ENCODE data around the gene RFNG.

The RFNG gene

DNA sequence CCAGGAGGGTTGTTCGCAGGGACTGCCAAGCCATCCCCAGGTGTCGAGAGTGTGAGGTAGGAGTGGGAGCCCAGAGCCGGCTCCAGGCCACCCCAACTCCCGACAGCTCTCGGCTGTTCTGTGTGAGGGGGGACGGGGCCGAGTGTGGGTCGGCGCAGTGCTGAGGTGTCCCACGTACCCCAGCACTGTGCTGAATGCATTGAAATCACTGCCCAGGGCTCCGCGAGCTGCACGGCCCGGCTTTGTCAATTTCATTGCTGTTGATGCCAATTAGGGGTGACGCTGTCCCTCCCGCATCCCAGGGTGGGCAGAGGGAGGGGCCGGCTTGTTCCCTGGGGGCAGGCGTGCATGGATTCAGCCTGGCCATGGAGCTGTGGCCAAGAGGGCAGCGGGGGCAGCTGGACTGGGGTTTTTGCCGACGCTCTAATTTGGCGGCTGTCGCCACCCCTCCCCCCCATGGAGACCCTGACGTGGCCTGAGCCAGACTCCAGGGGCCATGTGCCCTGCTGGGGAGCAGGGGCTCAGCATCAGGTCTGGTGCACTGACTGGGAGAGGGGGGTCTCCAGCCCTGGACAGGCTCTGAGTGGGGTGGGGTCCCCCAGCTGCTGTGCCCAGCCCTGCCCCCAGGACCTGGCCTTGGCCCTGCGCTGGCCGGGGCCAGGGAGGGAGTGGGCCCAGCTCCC is 43.2 kb downstream of the RFNG start:
- no peak overlapping the region for H3K4me2 ChIP-seq (ENCODE audit: low read depth, low read length, poor library complexity, severe bottlenecking)
- H3K27me3 ChIP-seq (ENCODE audit: low read length) = no peaks in the 10 kb centered on the region
- no peaks in the 10 kb centered on the region for H3K79me2 ChIP-seq (ENCODE audit: insufficient read depth, low read length)
- no peak overlapping the region for H3K9ac ChIP-seq (ENCODE audit: low read length)
- no peak overlapping the region for H2AFZ ChIP-seq (ENCODE audit: low read depth, low read length, severe bottlenecking)
- no peaks in the 10 kb centered on the region for H3K9me3 ChIP-seq (ENCODE audit: insufficient read depth, low read length)
- no peak overlapping the region for H3K4me3 ChIP-seq (ENCODE audit: insufficient read depth, low read length, poor library complexity, severe bottlenecking)
- H3K9me2 ChIP-seq (replicated peaks; ENCODE audit: insufficient read depth, low read length) = no peaks in the 10 kb centered on the region
- H3K27ac ChIP-seq (ENCODE audit: low read depth, low read length) = no peak overlapping the region
- TF ChIP-seq, protein P1, sequence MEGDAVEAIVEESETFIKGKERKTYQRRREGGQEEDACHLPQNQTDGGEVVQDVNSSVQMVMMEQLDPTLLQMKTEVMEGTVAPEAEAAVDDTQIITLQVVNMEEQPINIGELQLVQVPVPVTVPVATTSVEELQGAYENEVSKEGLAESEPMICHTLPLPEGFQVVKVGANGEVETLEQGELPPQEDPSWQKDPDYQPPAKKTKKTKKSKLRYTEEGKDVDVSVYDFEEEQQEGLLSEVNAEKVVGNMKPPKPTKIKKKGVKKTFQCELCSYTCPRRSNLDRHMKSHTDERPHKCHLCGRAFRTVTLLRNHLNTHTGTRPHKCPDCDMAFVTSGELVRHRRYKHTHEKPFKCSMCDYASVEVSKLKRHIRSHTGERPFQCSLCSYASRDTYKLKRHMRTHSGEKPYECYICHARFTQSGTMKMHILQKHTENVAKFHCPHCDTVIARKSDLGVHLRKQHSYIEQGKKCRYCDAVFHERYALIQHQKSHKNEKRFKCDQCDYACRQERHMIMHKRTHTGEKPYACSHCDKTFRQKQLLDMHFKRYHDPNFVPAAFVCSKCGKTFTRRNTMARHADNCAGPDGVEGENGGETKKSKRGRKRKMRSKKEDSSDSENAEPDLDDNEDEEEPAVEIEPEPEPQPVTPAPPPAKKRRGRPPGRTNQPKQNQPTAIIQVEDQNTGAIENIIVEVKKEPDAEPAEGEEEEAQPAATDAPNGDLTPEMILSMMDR (IDR thresholded peaks at IDR 0.05; ENCODE audit: insufficient read depth, low read length, poor library complexity, severe bottlenecking) = no peak
- no peak for TF ChIP-seq EZH2phosphoT487 (conservative IDR thresholded peaks at IDR 0.05; ENCODE audit: low read length)
- H3F3A ChIP-seq (ENCODE audit: insufficient read depth) = no peaks in the 10 kb centered on the region
- H4K20me1 ChIP-seq (ENCODE audit: low read depth, low read length) = no peaks in the 10 kb centered on the region
- H3K36me3 ChIP-seq (ENCODE audit: low read length) = no peaks in the 10 kb centered on the region

DNA sequence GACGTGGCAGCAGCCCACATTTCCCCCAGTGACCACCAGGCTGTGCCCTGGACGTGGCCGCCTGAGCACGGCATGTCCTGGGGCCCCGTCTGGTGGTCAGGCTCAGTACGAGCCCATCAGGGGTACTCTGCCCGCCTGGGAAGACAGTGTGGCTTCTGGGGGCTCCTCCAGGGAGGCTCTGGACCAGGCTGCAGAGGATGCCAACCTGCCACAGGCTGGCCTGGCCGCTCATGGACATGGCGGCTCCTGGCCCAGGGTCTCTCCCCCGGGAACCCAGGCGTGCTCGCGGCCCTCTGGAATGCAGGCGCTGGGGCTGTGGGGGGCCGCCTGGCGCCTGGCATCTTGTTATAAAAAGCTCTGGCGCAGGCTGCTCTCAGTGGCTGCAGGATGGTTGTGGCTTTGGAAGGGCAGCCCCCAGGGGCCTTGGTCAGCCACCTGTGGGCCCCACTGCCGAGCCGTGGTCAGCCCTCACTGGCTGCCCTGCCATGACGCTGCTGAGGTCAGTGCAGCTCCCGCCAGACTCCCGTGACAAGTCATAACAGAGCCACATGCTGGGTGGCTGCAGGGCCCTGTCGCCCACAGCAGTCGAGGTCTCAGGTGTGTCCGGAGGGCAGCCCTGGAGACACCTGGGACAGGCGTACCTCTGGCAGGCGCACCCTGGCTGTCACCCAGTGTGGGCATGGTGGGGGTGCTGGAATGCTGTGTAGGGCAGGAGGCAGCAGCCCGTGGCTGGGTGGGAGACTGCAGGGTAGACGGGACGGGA is 43.9 kb downstream of the RFNG start:
- no peaks in the 10 kb centered on the region for H3K9me3 ChIP-seq (ENCODE audit: insufficient read depth, low read length)
- H3K79me2 ChIP-seq (ENCODE audit: insufficient read depth, low read length) = no peaks in the 10 kb centered on the region
- TF ChIP-seq, protein P1 (IDR thresholded peaks at IDR 0.05; ENCODE audit: insufficient read depth, low read length, poor library complexity, severe bottlenecking) = no peak
- TF ChIP-seq EZH2phosphoT487 (conservative IDR thresholded peaks at IDR 0.05; ENCODE audit: low read length) = no peak
- H3K4me3 ChIP-seq (ENCODE audit: insufficient read depth, low read length, poor library complexity, severe bottlenecking) = no peak overlapping the region
- H3K9ac ChIP-seq (ENCODE audit: low read length) = no peak overlapping the region
- no peak overlapping the region for H2AFZ ChIP-seq (ENCODE audit: low read depth, low read length, severe bottlenecking)
- no peaks in the 10 kb centered on the region for H3F3A ChIP-seq (ENCODE audit: insufficient read depth)
- no peaks in the 10 kb centered on the region for H3K36me3 ChIP-seq (ENCODE audit: low read length)
- H3K4me2 ChIP-seq (ENCODE audit: low read depth, low read length, poor library complexity, severe bottlenecking) = no peak overlapping the region
- no peaks in the 10 kb centered on the region for H4K20me1 ChIP-seq (ENCODE audit: low read depth, low read length)
- no peak overlapping the region for H3K27ac ChIP-seq (ENCODE audit: low read depth, low read length)
- H3K27me3 ChIP-seq (ENCODE audit: low read length) = no peaks in the 10 kb centered on the region
- H3K9me2 ChIP-seq (replicated peaks; ENCODE audit: insufficient read depth, low read length) = no peaks in the 10 kb centered on the region

DNA sequence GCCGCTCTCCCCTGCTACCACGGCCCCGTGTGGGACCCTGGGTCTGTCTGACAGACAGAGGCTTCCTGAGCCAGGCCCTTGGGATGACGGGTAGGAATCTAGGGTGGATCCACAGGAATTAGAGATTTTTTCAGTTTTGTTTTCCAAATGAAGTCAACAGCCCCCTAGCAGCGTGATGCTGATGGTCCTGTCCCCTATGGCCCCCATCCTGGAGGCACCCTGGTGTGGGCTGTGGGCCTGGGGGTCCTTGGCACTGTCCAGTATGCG is 44.5 kb downstream of the RFNG start:
- Histone ChIP-seq H3K9ac (ENCODE audit: low read length) (no peak overlapping the region), H3K9me2 (replicated peaks; ENCODE audit: insufficient read depth, low read length) (no peaks in the 10 kb centered on the region), H3K27ac (ENCODE audit: low read depth, low read length) (no peak overlapping the region), H3K4me2 (ENCODE audit: low read depth, low read length, poor library complexity, severe bottlenecking) (no peak overlapping the region), H3K9me3 (ENCODE audit: insufficient read depth, low read length) (no peaks in the 10 kb centered on the region), H2AFZ (ENCODE audit: low read depth, low read length, severe bottlenecking) (no peak overlapping the region), H4K20me1 (ENCODE audit: low read depth, low read length) (no peaks in the 10 kb centered on the region), H3K36me3 (ENCODE audit: low read length) (no peaks in the 10 kb centered on the region), H3K27me3 (ENCODE audit: low read length) (no peaks in the 10 kb centered on the region), H3K79me2 (ENCODE audit: insufficient read depth, low read length) (no peaks in the 10 kb centered on the region), H3K4me3 (ENCODE audit: insufficient read depth, low read length, poor library complexity, severe bottlenecking) (no peak overlapping the region), H3F3A (ENCODE audit: insufficient read depth) (no peaks in the 10 kb centered on the region)
- TF ChIP-seq, protein P1 (IDR thresholded peaks at IDR 0.05; ENCODE audit: insufficient read depth, low read length, poor library complexity, severe bottlenecking) = no peak
- no peak for TF ChIP-seq EZH2phosphoT487 (conservative IDR thresholded peaks at IDR 0.05; ENCODE audit: low read length)

Measured in SU-DHL-6 (cell line).